Spleen (tissue), 11 donors: ENCODE data around the gene ETV3. TPM values are rescaled to one million over a fixed set of nuclear protein-coding genes. Genes with fewer than 3 reads are reported as not detected.

Experiments
- DNase-seq: peaks from one replicate; pipeline ENCODE4 v3.0.0-alpha.2; 2020
- H3K27ac ChIP-seq, 8 donors: fragments of 200-600 bp; sonication (generic) in 7 of 8; 1 replicate in 4 of 8; 2 replicates in 4 of 8; pipeline versions ENCODE4 v1.5.0 to v1.8.0; 2016 to 2021; ENCODE audit warnings: inconsistent platforms in 4 of 8, mild to moderate bottlenecking in 4 of 8, moderate library complexity in 1 of 8
- H3K27me3 ChIP-seq, 7 donors: fragments of 200-600 bp; sonication (generic) in 6 of 7; replicated peaks in 1 of 7; 1 replicate in 4 of 7; 2 replicates in 3 of 7; pipeline versions ENCODE4 v1.5.0 to v1.8.0; 2016 to 2021; ENCODE audit warnings: inconsistent platforms in 3 of 7, mild to moderate bottlenecking in 1 of 7
- H3K36me3 ChIP-seq, 6 donors: fragments of 200-600 bp; sonication (generic) in 5 of 6; 1 replicate in 4 of 6; 2 replicates in 2 of 6; pipeline versions ENCODE4 v1.5.0 to v1.8.0; 2016 to 2021; ENCODE audit warnings: inconsistent platforms in 2 of 6
- H3K4me1 ChIP-seq, 6 donors: fragments of 200-600 bp; sonication (generic) in 5 of 6; 1 replicate in 3 of 6; 2 replicates in 3 of 6; pipeline versions ENCODE4 v1.5.0 to v1.8.0; 2016 to 2021; ENCODE audit warnings: inconsistent platforms in 3 of 6
- H3K4me3 ChIP-seq, 8 donors: fragments of 200-600 bp; sonication (generic) in 7 of 8; 1 replicate in 4 of 8; 2 replicates in 4 of 8; pipeline versions ENCODE4 v1.5.0 to v1.8.0; 2016 to 2021; ENCODE audit warnings: inconsistent platforms in 4 of 8, mild to moderate bottlenecking in 4 of 8, moderate library complexity in 2 of 8
- H3K9me3 ChIP-seq, 8 donors: fragments of 200-600 bp; sonication (generic) in 7 of 8; 1 replicate in 4 of 8; 2 replicates in 4 of 8; pipeline versions ENCODE4 v1.5.0 to v1.8.0; 2016 to 2021; ENCODE audit warnings: inconsistent platforms in 4 of 8
- POLR2A ChIP-seq, 3 donors: fragments of 450-650 bp; IDR thresholded peaks; one replicate each; pipeline ENCODE4 v1.5.1; 2017; ENCODE audit warnings: antibody characterized with exemption in 3 of 3, mild to moderate bottlenecking in 1 of 3
- POLR2AphosphoS5 ChIP-seq, 3 donors: sonication (generic); formaldehyde crosslinking; IDR thresholded peaks; one replicate each; pipeline ENCODE4 v1.5.1; 2017; ENCODE audit warnings: antibody characterized with exemption in 3 of 3
- WGBS, 5 donors: extraction: QIAGEN DNeasy Blood & Tissue Kit in 3 of 5; methylation state at CpG; one replicate each; pipeline versions ENCODE4 v1.1.5 to v1.1.7; 2013 to 2018; 5-methylcytosine and 5-hydroxymethylcytosine counted together
- intact Hi-C: fragments of 100-400 bp; cut with DNase I; formaldehyde crosslinking; loops from one replicate; pipeline ENCODE4 v1.15.0; 2023; ENCODE audit warnings: low total_unique reads
- polyA plus RNA-seq, 3 donors: library from polyadenylated mRNA; stranded (reverse); fragments of 200-250 nt; gene quantifications; one replicate each; pipeline ENCODE4 v1.2.1, GENCODE V29; 2013
- total RNA-seq, 7 donors: library from RNA; depleted of rRNA in 3 of 7; stranded (reverse); fragments of >200 nt in 3 of 7; fragmentation: NEBNext Ultra II Directional in 4 of 7; extraction: Animal tissue kit (Norgen Biotek cat#: 25700) in 4 of 7; gene quantifications; one replicate each; pipeline versions ENCODE4 v1.1.0 to v1.2.1, GENCODE V29; 2016 to 2021
- TF ChIP-seq, protein P1 (sequence below), 11 experiments: fragments of 200-600 bp in 7 of 11; fragments of 450-650 bp in 4 of 11; sonication (generic) in 4 of 11; IDR thresholded peaks in 8 of 11; conservative IDR thresholded peaks in 3 of 11; 1 replicate in 7 of 11; 2 replicates in 4 of 11; pipeline versions ENCODE4 v1.4.0 to v1.8.0; 2016 to 2021; ENCODE audit warnings: antibody characterized with exemption in 11 of 11, inconsistent platforms in 4 of 11, mild to moderate bottlenecking in 1 of 11
- donor health status: healthy with polysubstance abuse.
- donor health status: DM: no; HTN: no; CAD: no; lungs with moderate emphysema.
- donor health status: DM: no; HTN: no; CAD: no.
- donor health status: Bipolar disorder and iron deficiency.
- donor health status: healthy.
- donor health status: DM: no; HTN: no; CAD: no.
- donor health status: DM: yes; HTN: yes; CAD: no.

Gene ETV3
- total and polyA plus RNA-seq, 10 donors: 4.2 to 35.9 (median 20.8) TPM

- TF ChIP-seq, protein P1, sequence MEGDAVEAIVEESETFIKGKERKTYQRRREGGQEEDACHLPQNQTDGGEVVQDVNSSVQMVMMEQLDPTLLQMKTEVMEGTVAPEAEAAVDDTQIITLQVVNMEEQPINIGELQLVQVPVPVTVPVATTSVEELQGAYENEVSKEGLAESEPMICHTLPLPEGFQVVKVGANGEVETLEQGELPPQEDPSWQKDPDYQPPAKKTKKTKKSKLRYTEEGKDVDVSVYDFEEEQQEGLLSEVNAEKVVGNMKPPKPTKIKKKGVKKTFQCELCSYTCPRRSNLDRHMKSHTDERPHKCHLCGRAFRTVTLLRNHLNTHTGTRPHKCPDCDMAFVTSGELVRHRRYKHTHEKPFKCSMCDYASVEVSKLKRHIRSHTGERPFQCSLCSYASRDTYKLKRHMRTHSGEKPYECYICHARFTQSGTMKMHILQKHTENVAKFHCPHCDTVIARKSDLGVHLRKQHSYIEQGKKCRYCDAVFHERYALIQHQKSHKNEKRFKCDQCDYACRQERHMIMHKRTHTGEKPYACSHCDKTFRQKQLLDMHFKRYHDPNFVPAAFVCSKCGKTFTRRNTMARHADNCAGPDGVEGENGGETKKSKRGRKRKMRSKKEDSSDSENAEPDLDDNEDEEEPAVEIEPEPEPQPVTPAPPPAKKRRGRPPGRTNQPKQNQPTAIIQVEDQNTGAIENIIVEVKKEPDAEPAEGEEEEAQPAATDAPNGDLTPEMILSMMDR (IDR thresholded peaks at IDR 0.05 in 8 of 11, conservative IDR thresholded peaks at IDR 0.05 in 3 of 11): no peak
- TF ChIP-seq POLR2A (IDR thresholded peaks at IDR 0.05) (no peak), POLR2AphosphoS5 (IDR thresholded peaks at IDR 0.05) (no peak)
- H3K4me1 ChIP-seq: peaks cover 0 to 6% (median 4%) of the 10 kb centered on the region in 6 donors
- no peaks in the 10 kb centered on the region for H3K9me3 ChIP-seq
- peaks cover 0 to 20% (median 0%) of the 10 kb centered on the region in 7 donors for H3K27me3 ChIP-seq
- H3K36me3 ChIP-seq: no peaks in the 10 kb centered on the region
- intact Hi-C loops: no loop called here
- DNase-seq: no peak
- no peak overlapping the region for H3K4me3 ChIP-seq
- no peak overlapping the region for H3K27ac ChIP-seq
- 85 to 95% (median 88%) methylated on average over 5 of the region's 5 CpGs for WGBS, 5 donors
These were observed 23.7 kb upstream of the ETV3 start for GRCh38 chr1:157161901-157162300.

DNA sequence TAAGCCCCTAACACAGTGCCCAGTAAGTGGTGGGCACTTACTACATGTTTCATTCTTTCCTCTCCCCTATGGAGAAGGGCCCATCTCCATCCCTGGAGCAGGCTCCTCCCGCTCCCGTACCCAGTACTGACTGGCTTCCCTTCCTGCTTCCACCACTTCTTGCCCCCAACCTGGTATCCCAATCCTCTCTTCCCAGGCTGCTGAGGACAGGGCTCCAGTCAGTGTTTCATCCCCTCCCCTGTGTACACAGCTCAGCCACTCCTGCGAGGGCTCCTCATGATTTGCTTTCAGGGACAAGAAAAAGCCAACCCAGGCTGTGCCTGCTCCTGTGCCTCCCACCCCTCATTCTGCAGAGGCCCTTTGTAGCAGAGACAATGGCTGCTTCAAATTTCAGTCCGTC is 20.8 kb upstream of the ETV3 start:
- peaks cover 23 to 33% (median 30%) of the 10 kb centered on the region in 6 donors for H3K4me1 ChIP-seq
- DNase-seq: no peak
- H3K27me3 ChIP-seq: peaks cover 0 to 31% (median 2%) of the 10 kb centered on the region in 7 donors
- intact Hi-C loops: no loop called here
- 71 to 84% (median 79%) methylated on average over 4 of the region's 4 CpGs for WGBS, 5 donors
- no peaks in the 10 kb centered on the region for H3K36me3 ChIP-seq
- H3K4me3 ChIP-seq: no peak overlapping the region
- no peaks in the 10 kb centered on the region for H3K9me3 ChIP-seq
- TF ChIP-seq, protein P1 (IDR thresholded peaks at IDR 0.05 in 8 of 11, conservative IDR thresholded peaks at IDR 0.05 in 3 of 11): no peak
- TF ChIP-seq POLR2AphosphoS5 (IDR thresholded peaks at IDR 0.05): no peak
- TF ChIP-seq POLR2A (IDR thresholded peaks at IDR 0.05): no peak
- H3K27ac ChIP-seq: no peak overlapping the region

- WGBS, 5 donors: 67 to 87% (median 80%) methylated on average over 9 of the region's 9 CpGs
- no peak for DNase-seq
- Histone ChIP-seq H3K4me1 (peaks cover 23 to 41% (median 31%) of the 10 kb centered on the region in 6 donors), H3K27me3 (peaks cover 0 to 25% (median 0%) of the 10 kb centered on the region in 7 donors), H3K36me3 (no peaks in the 10 kb centered on the region), H3K4me3 (no peak overlapping the region), H3K27ac (no peak overlapping the region), H3K9me3 (no peaks in the 10 kb centered on the region)
- intact Hi-C loops: no loop called here
- TF ChIP-seq POLR2A (IDR thresholded peaks at IDR 0.05): no peak
- TF ChIP-seq, protein P1 (IDR thresholded peaks at IDR 0.05 in 8 of 11, conservative IDR thresholded peaks at IDR 0.05 in 3 of 11): no peak
These were observed 19.5 kb upstream of the ETV3 start for GRCh38 chr1:157157501-157158190.

DNA sequence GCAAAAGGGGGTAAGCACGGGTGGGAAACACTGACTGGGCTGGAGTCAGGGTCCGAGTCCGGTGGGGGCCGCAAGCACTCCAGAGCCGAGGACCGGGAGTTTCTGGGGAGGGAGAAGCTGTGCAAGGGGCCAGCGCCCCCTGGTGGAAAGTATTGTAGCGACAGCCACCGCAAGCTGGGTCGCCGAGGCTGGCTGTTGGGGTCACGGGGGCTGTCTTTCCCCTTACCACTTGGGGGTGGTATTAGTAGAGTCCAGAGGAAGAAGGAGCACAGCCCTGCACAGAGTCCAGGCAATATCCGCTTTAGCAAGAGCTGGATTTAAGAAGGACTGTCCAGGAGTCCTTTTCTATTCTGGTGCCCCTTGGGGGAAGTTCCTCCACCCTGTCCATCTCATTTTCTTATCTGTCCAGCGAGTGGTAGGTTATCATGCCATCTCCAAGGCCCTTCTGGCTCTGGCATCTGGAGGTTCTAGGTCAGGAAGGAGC is 17.9 kb upstream of the ETV3 start:
- Histone ChIP-seq H3K4me3 (peak overlapping the region in 2 of 8 donors; percentile 3 to 40), H3K36me3 (no peaks in the 10 kb centered on the region), H3K9me3 (no peaks in the 10 kb centered on the region), H3K27ac (peak overlapping the region in 2 of 8 donors; percentile 41 to 53), H3K27me3 (peaks cover 0 to 25% (median 0%) of the 10 kb centered on the region in 7 donors), H3K4me1 (peaks cover 23 to 41% (median 31%) of the 10 kb centered on the region in 6 donors)
- intact Hi-C loops: loop anchor here (1.0 kb wide), 1 partner anchor 66 kb away; no protein-coding TSS in a partner anchor
- peak; percentile 93 for DNase-seq
- 2 to 4% (median 3%) methylated on average over 14 of the region's 14 CpGs for WGBS, 5 donors
- TF ChIP-seq, protein P1 (IDR thresholded peaks at IDR 0.05 in 8 of 11, conservative IDR thresholded peaks at IDR 0.05 in 3 of 11): peak; percentile 88 to 97 (median 95)
- TF ChIP-seq POLR2A (IDR thresholded peaks at IDR 0.05) (no peak), POLR2AphosphoS5 (IDR thresholded peaks at IDR 0.05) (peak in 2 of 3 donors; percentile 10 to 33)
